Transverse colon (tissue), 4 donors: ENCODE measurements around the gene PRRG4.

Source experiments
- POLR2A ChIP-seq: fragments of 450-650 bp; IDR thresholded peaks from one replicate; pipeline ENCODE4 v1.6.1; 2016; ENCODE audit warnings: antibody characterized with exemption, mild to moderate bottlenecking, moderate library complexity
- POLR2AphosphoS5 ChIP-seq, 3 donors: sonication (generic); formaldehyde crosslinking; IDR thresholded peaks; one replicate each; pipeline ENCODE4 v1.6.1; 2016; ENCODE audit warnings: antibody characterized with exemption in 3 of 3
- TF ChIP-seq, protein P1 (sequence below), 5 experiments: fragments of 200-600 bp in 3 of 5; fragments of 450-650 bp in 2 of 5; sonication (generic) in 3 of 5; IDR thresholded peaks; 1 replicate in 2 of 5; 2 replicates in 3 of 5; pipeline ENCODE4 v1.5.1; 2016 to 2017; ENCODE audit warnings: antibody characterized with exemption in 5 of 5, inconsistent platforms in 3 of 5, mild to moderate bottlenecking in 2 of 5, moderate library complexity in 1 of 5

DNA sequence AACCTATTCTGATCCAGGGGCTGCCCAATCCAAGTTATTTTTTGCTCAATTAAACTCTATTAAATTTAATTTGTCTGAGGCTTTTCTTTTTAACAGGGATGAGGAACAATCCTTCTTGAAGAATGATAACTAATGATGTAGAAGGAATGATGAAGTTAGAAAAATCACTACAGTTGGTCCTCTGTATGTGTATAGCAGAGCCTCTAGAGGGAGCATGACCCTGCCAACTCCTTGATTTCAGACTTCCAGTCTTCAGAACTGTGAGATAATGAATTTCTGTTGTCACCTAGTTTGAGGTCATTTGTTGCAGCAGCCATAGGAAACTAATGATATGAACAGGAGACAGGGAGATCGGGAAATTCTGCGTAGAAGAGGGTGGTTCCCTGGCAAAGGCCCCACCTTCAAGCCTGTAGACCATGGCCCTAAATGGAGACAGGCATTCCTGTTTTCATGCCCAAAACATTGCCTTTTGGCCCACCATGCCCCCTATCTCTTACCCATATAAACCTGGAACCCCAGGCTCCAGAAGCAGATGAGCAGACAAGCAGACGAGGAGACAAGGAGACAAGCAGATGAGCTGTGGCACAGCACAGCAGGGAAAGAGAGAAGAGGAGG lies 55.1 kb downstream of the PRRG4 start:
- TF ChIP-seq POLR2A (no peak), POLR2AphosphoS5 (IDR thresholded peaks at IDR 0.05) (no peak)
- TF ChIP-seq, protein P1, sequence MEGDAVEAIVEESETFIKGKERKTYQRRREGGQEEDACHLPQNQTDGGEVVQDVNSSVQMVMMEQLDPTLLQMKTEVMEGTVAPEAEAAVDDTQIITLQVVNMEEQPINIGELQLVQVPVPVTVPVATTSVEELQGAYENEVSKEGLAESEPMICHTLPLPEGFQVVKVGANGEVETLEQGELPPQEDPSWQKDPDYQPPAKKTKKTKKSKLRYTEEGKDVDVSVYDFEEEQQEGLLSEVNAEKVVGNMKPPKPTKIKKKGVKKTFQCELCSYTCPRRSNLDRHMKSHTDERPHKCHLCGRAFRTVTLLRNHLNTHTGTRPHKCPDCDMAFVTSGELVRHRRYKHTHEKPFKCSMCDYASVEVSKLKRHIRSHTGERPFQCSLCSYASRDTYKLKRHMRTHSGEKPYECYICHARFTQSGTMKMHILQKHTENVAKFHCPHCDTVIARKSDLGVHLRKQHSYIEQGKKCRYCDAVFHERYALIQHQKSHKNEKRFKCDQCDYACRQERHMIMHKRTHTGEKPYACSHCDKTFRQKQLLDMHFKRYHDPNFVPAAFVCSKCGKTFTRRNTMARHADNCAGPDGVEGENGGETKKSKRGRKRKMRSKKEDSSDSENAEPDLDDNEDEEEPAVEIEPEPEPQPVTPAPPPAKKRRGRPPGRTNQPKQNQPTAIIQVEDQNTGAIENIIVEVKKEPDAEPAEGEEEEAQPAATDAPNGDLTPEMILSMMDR (IDR thresholded peaks at IDR 0.05), result peak; percentile 16 to 46 (median 25)
